ENCODE results near the gene HOXC5.

HOXC5 gene

GRCh38 chr12:54021432-54022013, 11.3 kb upstream of the HOXC5 start:
- DNase-seq: no peak

- no peak for DNase-seq
These were observed 9.6 kb upstream of the HOXC5 start for GRCh38 chr12:54022960-54023884.

- DNase-seq: no peak
These were observed 8.7 kb upstream of the HOXC5 start for GRCh38 chr12:54024127-54024526.

GRCh38 chr12:54024581-54025305, 8.1 kb upstream of the HOXC5 start:
- no peak for DNase-seq

- no peak for DNase-seq
These were observed 7.1 kb upstream of the HOXC5 start for GRCh38 chr12:54025499-54026405.

- no peak for DNase-seq
These were observed 6.0 kb upstream of the HOXC5 start for GRCh38 chr12:54026640-54027441.

GRCh38 chr12:54027442-54027786, 5.4 kb upstream of the HOXC5 start:
- no peak for DNase-seq

- no peak for DNase-seq
These were observed 4.3 kb upstream of the HOXC5 start, which contains the start of gene HOXC6 for GRCh38 chr12:54028314-54029201. Gene HOXC6, plus strand, starts transcription at chr12:54028440. Its CDS starts 82 bp downstream, at chr12:54028522.

GRCh38 chr12:54029529-54030441, 3.1 kb upstream of the HOXC5 start:
- no peak for DNase-seq

- DNase-seq: no peak
These were observed 2.4 kb upstream of the HOXC5 start for GRCh38 chr12:54030442-54030801.

- no peak for DNase-seq
These were observed 1.9 kb upstream of the HOXC5 start for GRCh38 chr12:54030889-54031471.

- no peak for DNase-seq
These were observed 1.4 kb upstream of the HOXC5 start for GRCh38 chr12:54031480-54031879.

- no peak for DNase-seq
These were observed 697 bp upstream of the HOXC5 start for GRCh38 chr12:54032086-54032619.

GRCh38 chr12:54033106-54033979, 493 bp downstream of the HOXC5 start:
- DNase-seq: no peak

- DNase-seq: no peak
These were observed 1.3 kb downstream of the HOXC5 start for GRCh38 chr12:54033980-54034784.

- no peak for DNase-seq
These were observed 2.0 kb downstream of the HOXC5 start for GRCh38 chr12:54034785-54035310.
